ENCODE measurements around the gene CNN2. TPM values are rescaled to one million over a fixed set of nuclear protein-coding genes. Genes with fewer than 3 reads are reported as not detected.

The CNN2 gene
- total RNA-seq, 2 donors from 2014 or later: 47.8 to 48.5 TPM

- no peak for DNase-seq (ENCODE audit: low spot score)
- no peak for TF ChIP-seq CTCF (IDR thresholded peaks at IDR 0.05)
- Histone ChIP-seq H3K9me3 (peaks cover 20 to 45% of the 10 kb centered on the region in 2 donors), H3K27me3 (no peaks in the 10 kb centered on the region), H3K4me3 (no peak overlapping the region), H3K36me3 (no peaks in the 10 kb centered on the region), H3K4me1 (no peaks in the 10 kb centered on the region), H3K27ac (no peak overlapping the region)
Observed at GRCh38 chr19:1055028-1055425, 28.6 kb downstream of the CNN2 start.

- Histone ChIP-seq H3K27ac (no peak overlapping the region), H3K4me3 (no peak overlapping the region), H3K4me1 (no peaks in the 10 kb centered on the region), H3K9me3 (peaks cover 20 to 48% of the 10 kb centered on the region in 2 donors), H3K36me3 (no peaks in the 10 kb centered on the region), H3K27me3 (no peaks in the 10 kb centered on the region)
- no peak for TF ChIP-seq CTCF (IDR thresholded peaks at IDR 0.05)
- DNase-seq (ENCODE audit: low spot score): no peak
Observed at GRCh38 chr19:1055886-1056620, 29.6 kb downstream of the CNN2 start.

GRCh38 chr19:1057176-1057855 is 30.9 kb downstream of the CNN2 start:
- H3K27ac ChIP-seq: no peak overlapping the region
- H3K4me1 ChIP-seq: no peaks in the 10 kb centered on the region
- TF ChIP-seq CTCF (IDR thresholded peaks at IDR 0.05): no peak
- DNase-seq (ENCODE audit: low spot score): no peak
- H3K36me3 ChIP-seq: no peaks in the 10 kb centered on the region
- H3K4me3 ChIP-seq: no peak overlapping the region
- no peaks in the 10 kb centered on the region for H3K27me3 ChIP-seq
- H3K9me3 ChIP-seq: peaks cover 20 to 48% of the 10 kb centered on the region in 2 donors

GRCh38 chr19:1058112-1058511 is 31.7 kb downstream of the CNN2 start:
- no peaks in the 10 kb centered on the region for H3K4me1 ChIP-seq
- H3K4me3 ChIP-seq: no peak overlapping the region
- H3K36me3 ChIP-seq: no peaks in the 10 kb centered on the region
- no peak overlapping the region for H3K27ac ChIP-seq
- no peaks in the 10 kb centered on the region for H3K27me3 ChIP-seq
- no peak for DNase-seq (ENCODE audit: low spot score)
- no peak for TF ChIP-seq CTCF (IDR thresholded peaks at IDR 0.05)
- peaks cover 20 to 48% of the 10 kb centered on the region in 2 donors for H3K9me3 ChIP-seq

GRCh38 chr19:1060689-1061088 is 34.3 kb downstream of the CNN2 start:
- DNase-seq (ENCODE audit: low spot score): no peak
- Histone ChIP-seq H3K27me3 (peaks cover 0 to 1% of the 10 kb centered on the region in 2 donors), H3K4me3 (no peak overlapping the region), H3K27ac (no peak overlapping the region), H3K36me3 (no peaks in the 10 kb centered on the region), H3K4me1 (peaks cover 0 to 12% of the 10 kb centered on the region in 2 donors), H3K9me3 (peaks cover 20 to 44% of the 10 kb centered on the region in 2 donors)
- no peak for TF ChIP-seq CTCF (IDR thresholded peaks at IDR 0.05)

Measured in right atrium auricular region (tissue), 2 donors.